Neuronal stem cell (in vitro differentiated cells): ENCODE results near the gene NDRG4.

Source experiments
- DNase-seq: peaks from one replicate; pipeline ENCODE4 v3.0.0-alpha.2; 2013; ENCODE audit warnings: low spot score
- H2AFZ ChIP-seq: one replicate; pipeline ENCODE4 v1.6.1; 2013; ENCODE audit warnings: mild to moderate bottlenecking, low read length, inconsistent platforms
- H2AK5ac ChIP-seq: 2 replicates; pipeline ENCODE4 v1.6.1; 2013; ENCODE audit warnings: low read depth, mild to moderate bottlenecking, inconsistent platforms, low read length, moderate library complexity, mixed read lengths
- H2BK120ac ChIP-seq: 2 replicates; pipeline ENCODE4 v1.6.1; 2013; ENCODE audit warnings: low read depth, mild to moderate bottlenecking, inconsistent platforms, low read length, moderate library complexity, mixed read lengths
- H2BK12ac ChIP-seq: one replicate; pipeline ENCODE4 v1.6.1; 2013; ENCODE audit warnings: low read length, inconsistent platforms
- H2BK15ac ChIP-seq: 2 replicates; pipeline ENCODE4 v1.6.1; 2013; ENCODE audit warnings: mild to moderate bottlenecking, low read length, inconsistent platforms, mixed read lengths
- H2BK5ac ChIP-seq: one replicate; pipeline ENCODE4 v1.6.1; 2013; ENCODE audit warnings: inconsistent platforms, mild to moderate bottlenecking, low read length, moderate library complexity
- H3K14ac ChIP-seq: one replicate; pipeline ENCODE4 v1.6.1; 2013; ENCODE audit warnings: low read length, inconsistent platforms
- H3K18ac ChIP-seq: 2 replicates; pipeline ENCODE4 v1.6.1; 2013; ENCODE audit warnings: low read length, inconsistent platforms
- H3K23ac ChIP-seq: 2 replicates; pipeline ENCODE4 v1.6.1; 2013; ENCODE audit warnings: low read depth, mild to moderate bottlenecking, mixed read lengths, low read length, inconsistent platforms; ENCODE audit not compliant: poor library complexity
- H3K27ac ChIP-seq: replicated peaks from 3 replicates; pipeline ENCODE4 v1.5.1; 2013; ENCODE audit warnings: low read length, inconsistent platforms
- H3K27me3 ChIP-seq, 3 experiments: 2 replicates each; pipeline ENCODE4 v1.6.1; 2013; ENCODE audit warnings: low read length in 3 of 3, mild to moderate bottlenecking in 2 of 3, inconsistent platforms in 1 of 3, low read depth in 1 of 3, mixed read lengths in 1 of 3, moderate library complexity in 1 of 3; ENCODE audit not compliant: control insufficient read depth in 3 of 3, insufficient read depth in 3 of 3
- H3K36me3 ChIP-seq, 2 donors: replicated peaks in 1 of 2; 2 replicates each; pipeline ENCODE4 v1.6.1; 2013; ENCODE audit warnings: low read length in 2 of 2; ENCODE audit not compliant: control insufficient read depth in 2 of 2, insufficient read depth in 2 of 2
- H3K4ac ChIP-seq: 2 replicates; pipeline ENCODE4 v1.6.1; 2013; ENCODE audit warnings: inconsistent platforms, mild to moderate bottlenecking, low read length, moderate library complexity
- H3K4me1 ChIP-seq, 2 donors: 1 replicate in 1 of 2; 2 replicates in 1 of 2; pipeline ENCODE4 v1.6.1; 2013; ENCODE audit warnings: low read length in 2 of 2, low read depth in 1 of 2; ENCODE audit not compliant: control insufficient read depth in 2 of 2, insufficient read depth in 1 of 2
- H3K4me2 ChIP-seq: one replicate; pipeline ENCODE4 v1.6.1; 2013; ENCODE audit warnings: mild to moderate bottlenecking, low read length, inconsistent platforms; ENCODE audit not compliant: insufficient read depth, poor library complexity, severe bottlenecking
- H3K4me3 ChIP-seq, 2 donors: 2 replicates each; pipeline ENCODE4 v1.5.1; 2013; ENCODE audit warnings: low read length in 2 of 2, mild to moderate bottlenecking in 2 of 2, inconsistent platforms in 1 of 2, moderate library complexity in 1 of 2
- H3K79me1 ChIP-seq: one replicate; pipeline ENCODE4 v1.6.1; 2013; ENCODE audit warnings: low read depth, mild to moderate bottlenecking, inconsistent platforms, low read length, moderate library complexity
- H3K9ac ChIP-seq: one replicate; pipeline ENCODE4 v1.6.1; 2013; ENCODE audit warnings: mild to moderate bottlenecking, low read depth, low read length, inconsistent platforms; ENCODE audit not compliant: poor library complexity
- H3K9me3 ChIP-seq, 2 donors: replicated peaks in 1 of 2; 2 replicates each; pipeline versions ENCODE3 to v1.6.1; 2013; ENCODE audit warnings: low read length in 2 of 2, mild to moderate bottlenecking in 2 of 2, inconsistent platforms in 1 of 2, low read depth in 1 of 2, mixed read lengths in 1 of 2, moderate library complexity in 1 of 2; ENCODE audit not compliant: control insufficient read depth in 2 of 2, insufficient read depth in 1 of 2
- H4K8ac ChIP-seq: one replicate; pipeline ENCODE4 v1.6.1; 2013; ENCODE audit warnings: low read depth, mild to moderate bottlenecking, inconsistent platforms, low read length, moderate library complexity
- H4K91ac ChIP-seq: one replicate; pipeline ENCODE4 v1.6.1; 2013; ENCODE audit warnings: low read length, low read depth, mild to moderate bottlenecking, inconsistent platforms; ENCODE audit not compliant: poor library complexity
- WGBS, 2 donors: extraction: QIAGEN DNeasy Blood & Tissue Kit; methylation state at CpG; one replicate each; pipeline ENCODE4 v1.1.7; 2013; ENCODE audit warnings: missing lambda C conversion rate in 2 of 2, mixed read lengths in 1 of 2; ENCODE audit not compliant: insufficient read length in 2 of 2, insufficient replicate concordance in 1 of 2; ENCODE audit errors: extremely low coverage in 2 of 2; 5-methylcytosine and 5-hydroxymethylcytosine counted together

NDRG4 gene

GRCh38 chr16:58476791-58477190 is 23.2 kb upstream of the NDRG4 start:
- no peak overlapping the region for H2AFZ ChIP-seq
- H3K14ac ChIP-seq, result no peak overlapping the region
- H3K36me3 ChIP-seq, result no peaks in the 10 kb centered on the region
- no peak overlapping the region for H3K4ac ChIP-seq
- DNase-seq, result no peak
- H3K4me2 ChIP-seq, result no peak overlapping the region
- H3K27me3 ChIP-seq, result peaks cover 0 to 32% (median 0%) of the 10 kb centered on the region in 3 experiments
- H3K27ac ChIP-seq, result no peak overlapping the region
- WGBS, 2 donors, result no CpG with 5 or more reads among the region's 1 CpG
- no peaks in the 10 kb centered on the region for H3K4me1 ChIP-seq
- no peak overlapping the region for H3K4me3 ChIP-seq
- no peak overlapping the region for H2BK5ac ChIP-seq
- no peak overlapping the region for H3K23ac ChIP-seq
- H4K8ac ChIP-seq, result no peak overlapping the region
- H2AK5ac ChIP-seq, result no peak overlapping the region
- H3K9ac ChIP-seq, result no peak overlapping the region
- no peak overlapping the region for H4K91ac ChIP-seq
- H2BK15ac ChIP-seq, result no peak overlapping the region
- no peaks in the 10 kb centered on the region for H3K9me3 ChIP-seq
- H2BK120ac ChIP-seq, result no peak overlapping the region
- H2BK12ac ChIP-seq, result no peak overlapping the region
- no peaks in the 10 kb centered on the region for H3K79me1 ChIP-seq
- H3K18ac ChIP-seq, result no peak overlapping the region

GRCh38 chr16:58478427-58478826 is 21.5 kb upstream of the NDRG4 start:
- Histone ChIP-seq H2AFZ (no peak overlapping the region), H4K91ac (no peak overlapping the region), H3K4ac (no peak overlapping the region), H3K4me3 (no peak overlapping the region), H3K23ac (no peak overlapping the region), H3K4me2 (no peak overlapping the region), H2BK15ac (no peak overlapping the region), H3K27me3 (peaks cover 0 to 19% (median 0%) of the 10 kb centered on the region in 3 experiments), H3K27ac (no peak overlapping the region), H2BK120ac (no peak overlapping the region), H2BK12ac (no peak overlapping the region), H2AK5ac (no peak overlapping the region), H3K9me3 (no peaks in the 10 kb centered on the region), H3K36me3 (no peaks in the 10 kb centered on the region), H3K18ac (no peak overlapping the region), H2BK5ac (no peak overlapping the region), H3K4me1 (peaks cover 0 to 2% of the 10 kb centered on the region in 2 donors), H3K9ac (no peak overlapping the region), H3K79me1 (no peaks in the 10 kb centered on the region), H3K14ac (no peak overlapping the region), H4K8ac (no peak overlapping the region)
- no peak for DNase-seq
- no CpG with 5 or more reads among the region's 2 CpGs for WGBS, 2 donors

GRCh38 chr16:58481226-58481869 is 18.6 kb upstream of the NDRG4 start:
- Histone ChIP-seq H4K8ac (no peak overlapping the region), H3K4me2 (no peak overlapping the region), H2BK15ac (no peak overlapping the region), H2AFZ (no peak overlapping the region), H3K36me3 (no peaks in the 10 kb centered on the region), H3K4ac (no peak overlapping the region), H4K91ac (no peak overlapping the region), H3K27me3 (peaks cover 0 to 8% (median 0%) of the 10 kb centered on the region in 3 experiments), H3K14ac (no peak overlapping the region), H2BK12ac (no peak overlapping the region), H3K9ac (no peak overlapping the region), H3K79me1 (no peaks in the 10 kb centered on the region), H2AK5ac (no peak overlapping the region), H3K9me3 (no peaks in the 10 kb centered on the region), H3K27ac (no peak overlapping the region), H2BK120ac (no peak overlapping the region), H2BK5ac (no peak overlapping the region), H3K23ac (no peak overlapping the region), H3K4me3 (no peak overlapping the region), H3K18ac (no peak overlapping the region), H3K4me1 (peaks cover 5 to 6% of the 10 kb centered on the region in 2 donors)
- DNase-seq, result no peak
- WGBS, 2 donors, result no CpG with 5 or more reads among the region's 11 CpGs

GRCh38 chr16:58481931-58482330 is 18.0 kb upstream of the NDRG4 start:
- H2BK15ac ChIP-seq, result no peak overlapping the region
- no peak overlapping the region for H3K9ac ChIP-seq
- H3K14ac ChIP-seq, result no peak overlapping the region
- no peaks in the 10 kb centered on the region for H3K9me3 ChIP-seq
- no peak for DNase-seq
- no peak overlapping the region for H2BK12ac ChIP-seq
- H3K79me1 ChIP-seq, result no peaks in the 10 kb centered on the region
- H3K4me3 ChIP-seq, result no peak overlapping the region
- H4K8ac ChIP-seq, result no peak overlapping the region
- no peak overlapping the region for H2BK5ac ChIP-seq
- no CpG with 5 or more reads among the region's 8 CpGs for WGBS, 2 donors
- H2BK120ac ChIP-seq, result no peak overlapping the region
- H3K36me3 ChIP-seq, result no peaks in the 10 kb centered on the region
- H2AFZ ChIP-seq, result peak overlapping the region; percentile 20
- no peak overlapping the region for H2AK5ac ChIP-seq
- H3K27me3 ChIP-seq, result peaks cover 0 to 6% (median 0%) of the 10 kb centered on the region in 3 experiments
- no peak overlapping the region for H3K27ac ChIP-seq
- H3K4me1 ChIP-seq, result peaks cover 6% of the 10 kb centered on the region in 2 donors
- no peak overlapping the region for H3K23ac ChIP-seq
- no peak overlapping the region for H4K91ac ChIP-seq
- H3K4me2 ChIP-seq, result no peak overlapping the region
- no peak overlapping the region for H3K4ac ChIP-seq
- no peak overlapping the region for H3K18ac ChIP-seq
